WTC11 (cell line): ENCODE results near the gene TCF3. TPM values are rescaled to one million over a fixed set of nuclear protein-coding genes. Genes with fewer than 3 reads are reported as not detected.

Experiments
- ATAC-seq: fragments of 200-7000 bp; cut with Tn5 transposase; 2 replicates; pipeline ENCODE4 v1.10.0; 2021; ENCODE audit warnings: mild to moderate bottlenecking, moderate library complexity
- CTCF ChIA-PET: fragments of 300-600 bp; sonication (Branson Sonifier 250); formaldehyde crosslinking; loops from one replicate; lab custom pipeline; 2021; ENCODE audit warnings: antibody characterized with exemption; lab: Charles Lee
- POLR2A ChIA-PET: fragments of 350-600 bp; sonication (Branson Sonifier 250); formaldehyde crosslinking; loops from one replicate; lab custom pipeline; 2021; ENCODE audit warnings: antibody characterized with exemption; lab: Charles Lee
- DNase-seq: peaks from one replicate; pipeline ENCODE4 v3.0.0; 2021; ENCODE audit warnings: low spot score
- H3K27ac Mint-ChIP-seq: 2 replicates; pipeline ENCODE4 v1.8.0; 2021; ENCODE audit warnings: mixed read lengths
- H3K27me3 Mint-ChIP-seq: 2 replicates; pipeline ENCODE4 v1.8.0; 2021; ENCODE audit warnings: low read depth, mild to moderate bottlenecking, moderate library complexity, mixed read lengths
- H3K36me3 Mint-ChIP-seq: 2 replicates; pipeline ENCODE4 v1.8.0; 2021; ENCODE audit warnings: mixed read lengths
- H3K4me1 Mint-ChIP-seq: 2 replicates; pipeline ENCODE4 v1.8.0; 2022; ENCODE audit warnings: mixed read lengths
- H3K4me3 Mint-ChIP-seq: 2 replicates; pipeline ENCODE4 v1.8.0; 2021; ENCODE audit warnings: mild to moderate bottlenecking, moderate library complexity, mixed read lengths
- H3K9me3 Mint-ChIP-seq: 2 replicates; pipeline ENCODE4 v1.8.0; 2021; ENCODE audit warnings: mixed read lengths
- AR ChIP-seq: fragments of 250-450 bp; sonication (Bioruptor Pico); IDR thresholded peaks from 2 replicates; pipeline ENCODE4 v1.9.0; 2021; ENCODE audit warnings: mild to moderate bottlenecking
- ERG ChIP-seq: fragments of 250-450 bp; sonication (Bioruptor Pico); IDR thresholded peaks from 2 replicates; pipeline ENCODE4 v1.8.0; 2021; ENCODE audit warnings: mild to moderate bottlenecking
- GABPB1 ChIP-seq: sonication (generic); formaldehyde crosslinking; IDR thresholded peaks from 2 replicates; pipeline ENCODE4 v1.8.1; 2023; ENCODE audit warnings: mild to moderate bottlenecking, missing genetic modification reagents
- JUN ChIP-seq: sonication (generic); formaldehyde crosslinking; IDR thresholded peaks from 2 replicates; pipeline ENCODE4 v1.8.0; 2023; ENCODE audit warnings: mild to moderate bottlenecking, missing genetic modification reagents
- MYBL2 ChIP-seq: sonication (generic); formaldehyde crosslinking; IDR thresholded peaks from 2 replicates; pipeline ENCODE4 v1.8.1; 2023; ENCODE audit warnings: mild to moderate bottlenecking, moderate library complexity, missing genetic modification reagents
- OVOL2 ChIP-seq: fragments of 250-450 bp; sonication (Bioruptor Pico); IDR thresholded peaks from 2 replicates; pipeline ENCODE4 v1.9.0; 2021; ENCODE audit warnings: mild to moderate bottlenecking, borderline replicate concordance
- PRDM15 ChIP-seq: sonication (generic); formaldehyde crosslinking; IDR thresholded peaks from 2 replicates; pipeline ENCODE4 v1.8.0; 2022; ENCODE audit warnings: missing genetic modification reagents
- TP53 ChIP-seq: sonication (generic); formaldehyde crosslinking; IDR thresholded peaks from 2 replicates; pipeline ENCODE4 v1.8.1; 2023; ENCODE audit warnings: mild to moderate bottlenecking, missing genetic modification reagents
- USF1 ChIP-seq: sonication (generic); formaldehyde crosslinking; IDR thresholded peaks from 2 replicates; pipeline ENCODE4 v1.8.0; 2022; ENCODE audit warnings: mild to moderate bottlenecking, missing genetic modification reagents
- ZNF396 ChIP-seq: fragments of 250-450 bp; sonication (Bioruptor Pico); IDR thresholded peaks from 2 replicates; pipeline ENCODE4 v1.8.0; 2021; ENCODE audit warnings: mild to moderate bottlenecking, moderate library complexity, borderline replicate concordance
- ZNF512 ChIP-seq: sonication (generic); formaldehyde crosslinking; IDR thresholded peaks from 2 replicates; pipeline ENCODE4 v1.8.1; 2022; ENCODE audit warnings: missing genetic modification reagents, borderline replicate concordance
- total RNA-seq: library from RNA; stranded (reverse); gene quantifications from 3 replicates; pipeline ENCODE4 v1.2.3, GENCODE V29; 2021
- TF ChIP-seq, protein P1 (sequence below): sonication (generic); formaldehyde crosslinking; IDR thresholded peaks from 2 replicates; pipeline ENCODE4 v1.8.1; 2023; ENCODE audit warnings: mild to moderate bottlenecking, moderate library complexity, missing genetic modification reagents
- TF ChIP-seq, protein P2 (sequence below): sonication (generic); formaldehyde crosslinking; conservative IDR thresholded peaks from 2 replicates; pipeline ENCODE4 v1.8.1; 2022; ENCODE audit warnings: mild to moderate bottlenecking, missing genetic modification reagents
- TF ChIP-seq, protein P3 (sequence below): sonication (generic); formaldehyde crosslinking; IDR thresholded peaks from 2 replicates; pipeline ENCODE4 v1.8.1; 2023; ENCODE audit warnings: mild to moderate bottlenecking, missing genetic modification reagents, moderate library complexity

TCF3 gene
- total RNA-seq, 1 experiment from 2014 or later = 324 TPM

DNA sequence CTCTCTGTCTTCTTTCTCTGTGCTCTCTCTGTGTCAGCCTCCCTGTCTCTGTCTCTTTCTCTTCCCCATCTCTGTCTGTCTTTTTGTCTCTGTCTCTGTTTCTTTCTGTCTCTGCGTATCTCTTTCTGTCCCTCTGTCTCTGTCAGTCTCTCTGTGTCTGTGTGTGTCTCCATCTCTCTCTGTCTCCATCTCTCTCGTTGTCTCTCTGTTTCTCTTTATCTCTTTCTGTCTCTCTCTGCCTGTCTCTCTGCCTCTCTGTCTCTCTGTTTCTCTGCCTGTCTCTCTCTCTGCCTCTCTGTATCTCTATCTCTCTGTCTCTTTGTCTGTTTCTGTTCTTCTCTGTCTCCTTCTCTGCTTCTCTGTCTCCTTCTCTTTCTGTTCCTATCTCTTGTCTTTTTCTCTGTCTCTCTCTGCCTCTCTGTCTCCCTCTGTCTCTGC lies 15.7 kb upstream of the TCF3 start:
- H3K4me3 Mint-ChIP-seq = peak overlapping the region; percentile 63

GRCh38 chr19:1665565-1666047 lies 13.2 kb upstream of the TCF3 start:
- Mint-ChIP-seq H3K36me3 (no peaks in the 10 kb centered on the region), H3K27me3 (peaks cover 48% of the 10 kb centered on the region), H3K4me1 (peaks cover 12% of the 10 kb centered on the region), H3K9me3 (peaks cover 3% of the 10 kb centered on the region; the same call in 1 of the 2 replicates), H3K4me3 (no peak overlapping the region), H3K27ac (no peak overlapping the region)
- CTCF ChIA-PET = interaction anchor here (0.8 to 1.1 kb wide), 2 partner anchors 13 to 102 kb away, joined by 3 to 7 read pairs; partner anchors contain the start of gene TCF3
- ATAC-seq (no peak), DNase-seq (no peak)
- peak; percentile 58; the same call in 1 of the 2 replicates for TF ChIP-seq USF1 (CRISPR knock-in tag)
- no peak for TF ChIP-seq OVOL2
- POLR2A ChIA-PET = no interaction called here

More for the DNA sequence above, 15.7 kb upstream of the TCF3 start:
- peaks cover 63% of the 10 kb centered on the region for H3K27me3 Mint-ChIP-seq
- ChIA-PET CTCF (interaction anchor here (1.2 kb wide), 1 partner anchor 100 kb away, joined by 4 read pairs; no protein-coding TSS in a partner anchor), POLR2A (no interaction called here)
- peaks cover 15% of the 10 kb centered on the region for H3K4me1 Mint-ChIP-seq
- ATAC-seq (no peak), DNase-seq (no peak)
- TF ChIP-seq GABPB1 = no peak
- TF ChIP-seq, protein P1, sequence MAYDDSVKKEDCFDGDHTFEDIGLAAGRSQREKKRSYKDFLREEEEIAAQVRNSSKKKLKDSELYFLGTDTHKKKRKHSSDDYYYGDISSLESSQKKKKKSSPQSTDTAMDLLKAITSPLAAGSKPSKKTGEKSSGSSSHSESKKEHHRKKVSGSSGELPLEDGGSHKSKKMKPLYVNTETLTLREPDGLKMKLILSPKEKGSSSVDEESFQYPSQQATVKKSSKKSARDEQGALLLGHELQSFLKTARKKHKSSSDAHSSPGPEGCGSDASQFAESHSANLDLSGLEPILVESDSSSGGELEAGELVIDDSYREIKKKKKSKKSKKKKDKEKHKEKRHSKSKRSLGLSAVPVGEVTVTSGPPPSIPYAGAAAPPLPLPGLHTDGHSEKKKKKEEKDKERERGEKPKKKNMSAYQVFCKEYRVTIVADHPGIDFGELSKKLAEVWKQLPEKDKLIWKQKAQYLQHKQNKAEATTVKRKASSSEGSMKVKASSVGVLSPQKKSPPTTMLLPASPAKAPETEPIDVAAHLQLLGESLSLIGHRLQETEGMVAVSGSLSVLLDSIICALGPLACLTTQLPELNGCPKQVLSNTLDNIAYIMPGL (CRISPR knock-in tag) = no peak
- TF ChIP-seq ZNF512 = 0 out of 2 replicates have a peak, but pooled peaks have one; percentile 66
- H3K36me3 Mint-ChIP-seq = no peaks in the 10 kb centered on the region
- no peaks in the 10 kb centered on the region for H3K9me3 Mint-ChIP-seq
- no peak overlapping the region for H3K27ac Mint-ChIP-seq

DNA sequence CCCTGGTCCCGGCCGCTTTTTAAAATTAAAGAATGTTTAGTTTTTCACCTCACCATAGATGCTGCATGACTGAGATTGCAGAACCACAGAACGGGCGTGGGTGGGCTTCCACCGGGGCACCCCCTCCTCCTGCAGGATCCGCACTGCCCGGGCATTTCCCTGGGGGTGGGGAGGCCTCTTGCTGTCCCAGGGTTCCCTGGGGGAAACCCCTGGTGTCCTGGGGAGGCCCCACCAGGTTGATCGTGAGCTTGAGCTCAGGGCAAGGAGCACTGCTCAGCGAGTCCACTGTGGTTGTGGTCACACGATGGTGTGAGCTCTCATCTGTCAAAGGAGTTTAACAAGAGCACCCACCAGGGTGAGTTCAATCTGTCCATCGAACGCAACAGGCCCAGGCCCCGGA lies 11.4 kb upstream of the TCF3 start:
- no peak for ATAC-seq
- CTCF ChIA-PET = interaction anchor here (1.4 kb wide), 1 partner anchor 112 kb away, joined by 4 read pairs; no protein-coding TSS in a partner anchor
- POLR2A ChIA-PET = no interaction called here
- peaks cover 36% of the 10 kb centered on the region for H3K27me3 Mint-ChIP-seq
- H3K36me3 Mint-ChIP-seq = peaks cover 3% of the 10 kb centered on the region; the same call in 1 of the 2 replicates
- H3K4me3 Mint-ChIP-seq = no peak overlapping the region
- H3K4me1 Mint-ChIP-seq = peaks cover 9% of the 10 kb centered on the region
- no peak overlapping the region for H3K27ac Mint-ChIP-seq
- no peak for DNase-seq
- peaks cover 9% of the 10 kb centered on the region for H3K9me3 Mint-ChIP-seq
- TF ChIP-seq, protein P1 (CRISPR knock-in tag) = no peak
- TF ChIP-seq ZNF396 (no peak), PRDM15 (CRISPR knock-in tag) (no peak), AR (no peak), TP53 (CRISPR knock-in tag) (no peak), ERG (CRISPR knock-in tag) (no peak), JUN (no peak), MYBL2 (CRISPR knock-in tag) (no peak)
- TF ChIP-seq, protein P2, sequence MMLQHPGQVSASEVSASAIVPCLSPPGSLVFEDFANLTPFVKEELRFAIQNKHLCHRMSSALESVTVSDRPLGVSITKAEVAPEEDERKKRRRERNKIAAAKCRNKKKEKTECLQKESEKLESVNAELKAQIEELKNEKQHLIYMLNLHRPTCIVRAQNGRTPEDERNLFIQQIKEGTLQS = no peak
- TF ChIP-seq, protein P3, sequence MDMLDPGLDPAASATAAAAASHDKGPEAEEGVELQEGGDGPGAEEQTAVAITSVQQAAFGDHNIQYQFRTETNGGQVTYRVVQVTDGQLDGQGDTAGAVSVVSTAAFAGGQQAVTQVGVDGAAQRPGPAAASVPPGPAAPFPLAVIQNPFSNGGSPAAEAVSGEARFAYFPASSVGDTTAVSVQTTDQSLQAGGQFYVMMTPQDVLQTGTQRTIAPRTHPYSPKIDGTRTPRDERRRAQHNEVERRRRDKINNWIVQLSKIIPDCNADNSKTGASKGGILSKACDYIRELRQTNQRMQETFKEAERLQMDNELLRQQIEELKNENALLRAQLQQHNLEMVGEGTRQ (CRISPR knock-in tag) = no peak
